22Rv1 (cell line): ENCODE measurements around the gene KRTAP4-11.

ENCODE experiments used
- ZFX ChIP-seq: fragments of 450-650 bp; IDR thresholded peaks from 2 replicates; pipeline ENCODE4 v1.6.1; 2017; ENCODE audit warnings: antibody characterized with exemption, borderline replicate concordance
- TF ChIP-seq, protein P1 (sequence below): fragments of 450-650 bp; IDR thresholded peaks from 2 replicates; pipeline ENCODE4 v1.5.1; 2017; ENCODE audit warnings: mild to moderate bottlenecking

DNA sequence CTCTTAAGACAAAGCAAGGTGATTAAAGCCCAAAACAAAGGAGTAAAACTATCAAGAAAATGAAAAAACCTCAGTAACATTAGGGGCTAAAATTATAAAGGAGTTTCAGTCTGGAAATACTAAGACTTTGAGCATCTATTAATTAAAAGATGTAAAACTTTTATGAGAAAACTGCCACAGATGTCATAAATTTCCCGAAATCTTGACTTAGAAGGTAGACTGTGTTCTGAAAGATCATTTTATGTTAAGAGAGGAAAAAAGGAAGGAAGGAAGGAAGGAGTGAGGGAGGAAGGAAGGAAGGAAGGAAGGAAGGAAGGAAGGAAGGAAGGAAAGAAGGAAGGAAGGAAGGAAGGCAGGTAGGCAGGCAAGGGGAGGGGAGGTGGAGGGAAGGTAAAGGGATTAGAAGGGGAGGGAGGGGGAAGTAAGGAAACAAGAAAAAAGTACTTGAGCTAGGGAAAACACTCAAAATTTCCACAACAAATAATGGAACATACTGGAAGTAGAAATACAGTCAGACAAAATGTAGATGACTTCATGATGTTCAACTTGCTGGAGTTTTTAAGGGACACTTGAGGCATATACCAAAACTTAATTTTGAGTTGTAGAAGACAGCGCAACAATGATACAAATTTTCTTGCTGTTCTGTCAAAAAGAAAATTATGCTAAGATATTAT, 29.5 kb upstream of the KRTAP4-11 start:
- TF ChIP-seq, protein P1, sequence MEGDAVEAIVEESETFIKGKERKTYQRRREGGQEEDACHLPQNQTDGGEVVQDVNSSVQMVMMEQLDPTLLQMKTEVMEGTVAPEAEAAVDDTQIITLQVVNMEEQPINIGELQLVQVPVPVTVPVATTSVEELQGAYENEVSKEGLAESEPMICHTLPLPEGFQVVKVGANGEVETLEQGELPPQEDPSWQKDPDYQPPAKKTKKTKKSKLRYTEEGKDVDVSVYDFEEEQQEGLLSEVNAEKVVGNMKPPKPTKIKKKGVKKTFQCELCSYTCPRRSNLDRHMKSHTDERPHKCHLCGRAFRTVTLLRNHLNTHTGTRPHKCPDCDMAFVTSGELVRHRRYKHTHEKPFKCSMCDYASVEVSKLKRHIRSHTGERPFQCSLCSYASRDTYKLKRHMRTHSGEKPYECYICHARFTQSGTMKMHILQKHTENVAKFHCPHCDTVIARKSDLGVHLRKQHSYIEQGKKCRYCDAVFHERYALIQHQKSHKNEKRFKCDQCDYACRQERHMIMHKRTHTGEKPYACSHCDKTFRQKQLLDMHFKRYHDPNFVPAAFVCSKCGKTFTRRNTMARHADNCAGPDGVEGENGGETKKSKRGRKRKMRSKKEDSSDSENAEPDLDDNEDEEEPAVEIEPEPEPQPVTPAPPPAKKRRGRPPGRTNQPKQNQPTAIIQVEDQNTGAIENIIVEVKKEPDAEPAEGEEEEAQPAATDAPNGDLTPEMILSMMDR, result no peak
- no peak for TF ChIP-seq ZFX
